Transverse colon (tissue), 4 donors: ENCODE data around the gene PIGR. TPM values are rescaled to one million over a fixed set of nuclear protein-coding genes. Genes with fewer than 3 reads are reported as not detected.

ENCODE experiments used
- DNase-seq: peaks from one replicate; pipeline ENCODE4 v3.0.0-alpha.2; 2019
- H3K27ac ChIP-seq, 4 donors: fragments of 200-600 bp; sonication (generic); 2 replicates each; pipeline ENCODE4 v1.5.1; 2016 to 2018; ENCODE audit warnings: inconsistent platforms in 4 of 4
- H3K27me3 ChIP-seq: fragments of 200-600 bp; sonication (generic); 2 replicates; pipeline ENCODE4 v1.5.1; 2017; ENCODE audit warnings: inconsistent platforms
- H3K36me3 ChIP-seq, 4 donors: fragments of 200-600 bp; sonication (generic); 2 replicates each; pipeline ENCODE4 v1.5.1; 2017 to 2019; ENCODE audit warnings: inconsistent platforms in 4 of 4
- H3K4me1 ChIP-seq, 4 donors: fragments of 200-600 bp; sonication (generic); 2 replicates each; pipeline ENCODE4 v1.5.1; 2017 to 2020; ENCODE audit warnings: inconsistent platforms in 4 of 4
- H3K4me3 ChIP-seq, 4 donors: fragments of 200-600 bp; sonication (generic); 1 replicate in 1 of 4; 2 replicates in 3 of 4; pipeline versions ENCODE4 v1.5.1 to v1.6.1; 2017 to 2019; ENCODE audit warnings: inconsistent platforms in 4 of 4
- H3K9me3 ChIP-seq, 2 donors: fragments of 200-600 bp; sonication (generic); 2 replicates each; pipeline ENCODE4 v1.5.1; 2017 to 2019; ENCODE audit warnings: inconsistent platforms in 2 of 2
- EP300 ChIP-seq: sonication (generic); formaldehyde crosslinking; IDR thresholded peaks from one replicate; pipeline ENCODE4 v1.6.1; 2017; ENCODE audit warnings: antibody characterized with exemption, low read depth
- POLR2A ChIP-seq: fragments of 450-650 bp; IDR thresholded peaks from one replicate; pipeline ENCODE4 v1.6.1; 2016; ENCODE audit warnings: antibody characterized with exemption, mild to moderate bottlenecking, moderate library complexity
- POLR2AphosphoS5 ChIP-seq, 3 donors: sonication (generic); formaldehyde crosslinking; IDR thresholded peaks; one replicate each; pipeline ENCODE4 v1.6.1; 2016; ENCODE audit warnings: antibody characterized with exemption in 3 of 3
- WGBS, 2 donors: methylation state at CpG; one replicate each; pipeline ENCODE4 v1.1.5; 2018; ENCODE audit warnings: low coverage in 1 of 2; 5-methylcytosine and 5-hydroxymethylcytosine counted together
- in situ Hi-C, 4 donors: fragments of 200-750 bp; cut with MboI; loops; one replicate each; pipeline versions ENCODE4 v1.15.0 to v1.15.1; 2017; ENCODE audit warnings: low sequenced_read_pairs in 3 of 4, low pct_ligation_motif_present in 1 of 4, low pct_unique_long_range_greater_than_20kb in 1 of 4
- intact Hi-C: fragments of 100-400 bp; cut with DNase I; formaldehyde crosslinking; loops from one replicate; pipeline ENCODE4 v1.15.1; 2023; ENCODE audit warnings: low total_unique reads
- total RNA-seq, 4 donors: library from RNA; depleted of rRNA; stranded (reverse); fragments of >200 nt; gene quantifications; one replicate each; pipeline ENCODE4 v1.1.0, GENCODE V29; 2016
- TF ChIP-seq, protein P1 (sequence below), 5 experiments: fragments of 200-600 bp in 3 of 5; fragments of 450-650 bp in 2 of 5; sonication (generic) in 3 of 5; IDR thresholded peaks; 1 replicate in 2 of 5; 2 replicates in 3 of 5; pipeline ENCODE4 v1.5.1; 2016 to 2017; ENCODE audit warnings: antibody characterized with exemption in 5 of 5, inconsistent platforms in 3 of 5, mild to moderate bottlenecking in 2 of 5, moderate library complexity in 1 of 5

PIGR gene
- total RNA-seq, 4 donors from 2014 or later = 3,370 to 10,796 (median 6,659) TPM

- in situ Hi-C loops = no loop called here
- peak overlapping the region in 2 of 4 donors; percentile 73 to 80 for H3K27ac ChIP-seq
- DNase-seq = no peak
- H3K36me3 ChIP-seq = no peaks in the 10 kb centered on the region
- TF ChIP-seq POLR2A = no peak
- TF ChIP-seq, protein P1, sequence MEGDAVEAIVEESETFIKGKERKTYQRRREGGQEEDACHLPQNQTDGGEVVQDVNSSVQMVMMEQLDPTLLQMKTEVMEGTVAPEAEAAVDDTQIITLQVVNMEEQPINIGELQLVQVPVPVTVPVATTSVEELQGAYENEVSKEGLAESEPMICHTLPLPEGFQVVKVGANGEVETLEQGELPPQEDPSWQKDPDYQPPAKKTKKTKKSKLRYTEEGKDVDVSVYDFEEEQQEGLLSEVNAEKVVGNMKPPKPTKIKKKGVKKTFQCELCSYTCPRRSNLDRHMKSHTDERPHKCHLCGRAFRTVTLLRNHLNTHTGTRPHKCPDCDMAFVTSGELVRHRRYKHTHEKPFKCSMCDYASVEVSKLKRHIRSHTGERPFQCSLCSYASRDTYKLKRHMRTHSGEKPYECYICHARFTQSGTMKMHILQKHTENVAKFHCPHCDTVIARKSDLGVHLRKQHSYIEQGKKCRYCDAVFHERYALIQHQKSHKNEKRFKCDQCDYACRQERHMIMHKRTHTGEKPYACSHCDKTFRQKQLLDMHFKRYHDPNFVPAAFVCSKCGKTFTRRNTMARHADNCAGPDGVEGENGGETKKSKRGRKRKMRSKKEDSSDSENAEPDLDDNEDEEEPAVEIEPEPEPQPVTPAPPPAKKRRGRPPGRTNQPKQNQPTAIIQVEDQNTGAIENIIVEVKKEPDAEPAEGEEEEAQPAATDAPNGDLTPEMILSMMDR (IDR thresholded peaks at IDR 0.05) = no peak
- TF ChIP-seq EP300 = no peak
- no peak for TF ChIP-seq POLR2AphosphoS5 (IDR thresholded peaks at IDR 0.05)
- no peaks in the 10 kb centered on the region for H3K27me3 ChIP-seq
- peaks cover 17 to 85% (median 53%) of the 10 kb centered on the region in 4 donors for H3K4me1 ChIP-seq
- WGBS, 2 donors = 49% methylated on average over 2 of the region's 2 CpGs; no CpG with 5 or more reads in 1 of the 2 donors
- intact Hi-C loops = no loop called here
- H3K9me3 ChIP-seq = no peaks in the 10 kb centered on the region
- H3K4me3 ChIP-seq = no peak overlapping the region
Measured at GRCh38 chr1:206971029-206971655, 24.9 kb upstream of the PIGR start.

- H3K4me1 ChIP-seq = peaks cover 17 to 81% (median 53%) of the 10 kb centered on the region in 4 donors
- peak within 1 kb of the TSS; percentile 77 to 83 (median 81) for H3K27ac ChIP-seq
- intact Hi-C loops (no loop called here), in situ Hi-C loops (no loop called here)
- no peak within 1 kb of the TSS for H3K4me3 ChIP-seq
- no peaks in the 10 kb centered on the region for H3K9me3 ChIP-seq
- no peak for DNase-seq
- H3K27me3 ChIP-seq = no peaks in the 10 kb centered on the region
- TF ChIP-seq POLR2A (no peak), EP300 (no peak), POLR2AphosphoS5 (IDR thresholded peaks at IDR 0.05) (no peak)
- TF ChIP-seq, protein P1 (IDR thresholded peaks at IDR 0.05) = no peak
- H3K36me3 ChIP-seq = no peaks in the 10 kb centered on the region
- 71 to 78% methylated on average over 1 to 2 of the region's 2 CpGs for WGBS, 2 donors
Measured at GRCh38 chr1:206970446-206970845, 24.2 kb upstream of the PIGR start, which contains the start of gene FCAMR. Gene FCAMR (minus strand): TSS chr1:206970460. CDS start chr1:206970125, 335 bp downstream.

DNA sequence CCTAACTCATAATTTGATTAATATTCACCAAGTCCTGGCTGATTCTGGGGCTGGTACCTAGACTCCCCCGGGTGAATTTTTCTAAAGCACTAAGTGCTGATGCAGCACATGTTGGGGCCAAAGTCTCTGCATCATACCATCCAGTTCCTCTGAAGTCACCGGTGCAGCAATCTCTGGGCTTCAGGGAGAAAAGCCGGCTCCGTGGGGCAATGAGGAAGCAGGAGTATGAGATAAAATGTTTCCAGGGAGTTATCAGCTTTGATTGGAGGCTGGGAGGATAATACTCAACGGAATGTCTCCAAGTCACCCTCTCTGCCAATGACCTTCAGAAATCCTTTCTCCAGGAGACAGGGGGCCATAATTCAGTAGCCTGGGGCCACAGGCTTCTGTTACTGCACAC lies 22.8 kb upstream of the PIGR start:
- H3K36me3 ChIP-seq = no peaks in the 10 kb centered on the region
- no peak overlapping the region for H3K4me3 ChIP-seq
- H3K27ac ChIP-seq = peak overlapping the region; percentile 77 to 83 (median 81)
- WGBS, 2 donors = 69% methylated on average over 5 of the region's 5 CpGs; no CpG with 5 or more reads in 1 of the 2 donors
- in situ Hi-C loops = no loop called here
- peak in 2 of 3 donors; percentile 33 to 58 for TF ChIP-seq POLR2AphosphoS5 (IDR thresholded peaks at IDR 0.05)
- TF ChIP-seq, protein P1 (IDR thresholded peaks at IDR 0.05) = no peak
- no peak for TF ChIP-seq POLR2A
- no peak for TF ChIP-seq EP300
- H3K27me3 ChIP-seq = no peaks in the 10 kb centered on the region
- DNase-seq = peak; percentile 82
- peaks cover 17 to 73% (median 58%) of the 10 kb centered on the region in 4 donors for H3K4me1 ChIP-seq
- intact Hi-C loops = no loop called here
- H3K9me3 ChIP-seq = no peaks in the 10 kb centered on the region

- no peaks in the 10 kb centered on the region for H3K36me3 ChIP-seq
- in situ Hi-C loops = no loop called here
- TF ChIP-seq POLR2A (no peak), EP300 (no peak), POLR2AphosphoS5 (IDR thresholded peaks at IDR 0.05) (no peak)
- TF ChIP-seq, protein P1 (IDR thresholded peaks at IDR 0.05) = no peak
- H3K4me3 ChIP-seq = no peak overlapping the region
- H3K27ac ChIP-seq = peak overlapping the region; percentile 74 to 83 (median 80)
- intact Hi-C loops = no loop called here
- H3K9me3 ChIP-seq = no peaks in the 10 kb centered on the region
- H3K27me3 ChIP-seq = no peaks in the 10 kb centered on the region
- no peak for DNase-seq
- WGBS, 2 donors = 44 to 45% methylated on average over 3 to 8 of the region's 8 CpGs
- peaks cover 12 to 75% (median 53%) of the 10 kb centered on the region in 4 donors for H3K4me1 ChIP-seq
Measured at GRCh38 chr1:206967096-206967849, 21.0 kb upstream of the PIGR start.
